ENCODE results near the gene PRPF8.
"Not testable (repeated sequence)": the region's sequence is repeated elsewhere in the genome, so short reads cannot be mapped to it uniquely, and the experiment has no call there.

The PRPF8 gene

GRCh38 chr17:1724351-1724868 is 39.7 kb upstream of the PRPF8 start, which contains the start of gene WDR81:
Gene WDR81 (plus strand): TSS chr17:1724704. CDS start chr17:1724960, 256 bp downstream.
- Histone ChIP-seq H3K4me3 (peak within 1 kb of the TSS; percentile 91), H3K27ac (peak within 1 kb of the TSS; percentile 70 to 92)
- TF ChIP-seq CTCF (IDR thresholded peaks at IDR 0.05): no peak
- DNase-seq (ENCODE audit: low spot score): peak; percentile 92

- DNase-seq (ENCODE audit: low spot score); H3K27ac ChIP-seq; H3K4me3 ChIP-seq: not testable (repeated sequence)
These were observed 37.4 kb upstream of the PRPF8 start for GRCh38 chr17:1722022-1722421.

GRCh38 chr17:1720856-1721386 is 36.3 kb upstream of the PRPF8 start:
- Histone ChIP-seq H3K4me3 (no peak overlapping the region), H3K27ac (peak overlapping the region; percentile 11 to 43)
- no peak for DNase-seq (ENCODE audit: low spot score)
- peak; percentile 97 for TF ChIP-seq CTCF (IDR thresholded peaks at IDR 0.05)

GRCh38 chr17:1718362-1719165 is 33.9 kb upstream of the PRPF8 start:
- peak; percentile 77 for DNase-seq (ENCODE audit: low spot score)
- H3K27ac ChIP-seq: peak overlapping the region; percentile 99
- no peak overlapping the region for H3K4me3 ChIP-seq
- TF ChIP-seq CTCF (IDR thresholded peaks at IDR 0.05): no peak

- peak; percentile 97 for DNase-seq (ENCODE audit: low spot score)
- H3K27ac ChIP-seq: peak overlapping the region; percentile 99
- TF ChIP-seq CTCF (IDR thresholded peaks at IDR 0.05): no peak
- peak overlapping the region; percentile 70 for H3K4me3 ChIP-seq
These were observed 32.4 kb upstream of the PRPF8 start for GRCh38 chr17:1716912-1717695.

- no peak for TF ChIP-seq CTCF (IDR thresholded peaks at IDR 0.05)
- peak overlapping the region; percentile 96 for H3K4me3 ChIP-seq
- peak overlapping the region; percentile 100 for H3K27ac ChIP-seq
- DNase-seq (ENCODE audit: low spot score): peak; percentile 100
These were observed 31.6 kb upstream of the PRPF8 start for GRCh38 chr17:1716076-1716911.

- no peak for TF ChIP-seq CTCF (IDR thresholded peaks at IDR 0.05)
- no peak for DNase-seq (ENCODE audit: low spot score)
These were observed 31.1 kb upstream of the PRPF8 start for GRCh38 chr17:1715803-1716075.

More at GRCh38 chr17:1715803-1716075, 31.1 kb upstream of the PRPF8 start:
- peak overlapping the region; percentile 100 for H3K27ac ChIP-seq
- H3K4me3 ChIP-seq: peak overlapping the region; percentile 96

Data from coronary artery (tissue), 2 donors.